GM19193 (cell line): ENCODE measurements around the gene SERPINC1.

Source experiments
- POLR2A ChIP-seq: IDR thresholded peaks from 4 replicates; pipeline ENCODE4 v1.6.1; 2011; ENCODE audit not compliant: insufficient read depth, insufficient read length; ENCODE audit errors: extremely low read depth

The SERPINC1 gene

DNA sequence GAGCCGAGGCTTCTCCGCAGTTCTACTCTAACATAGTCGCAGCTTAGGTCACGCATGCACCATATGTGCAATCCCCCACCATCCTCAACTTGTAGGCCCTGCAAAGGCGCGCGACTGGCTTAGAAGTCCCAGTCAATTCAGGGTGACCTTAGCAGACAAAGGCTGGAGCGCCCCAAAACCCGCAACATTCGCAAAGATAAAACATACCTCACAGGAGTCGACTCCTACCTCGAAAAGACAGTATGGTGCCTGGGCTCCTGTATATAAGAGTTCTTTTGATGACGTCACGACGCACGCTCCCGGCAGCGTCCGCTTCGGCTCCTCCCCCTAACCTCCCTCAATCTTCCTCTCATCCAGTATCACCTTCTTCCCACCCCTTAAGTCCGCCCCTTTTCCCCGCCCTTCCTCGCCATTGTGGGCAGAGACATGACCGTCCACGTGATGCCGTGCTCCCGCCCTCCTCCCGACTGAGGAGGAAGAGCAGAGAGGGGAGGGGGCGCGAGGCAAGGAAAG, 49.3 kb downstream of the SERPINC1 start, which contains the start of gene GAS5:
Gene GAS5, minus strand, starts transcription at position 237 of the 513 bp plus-strand sequence.
- TF ChIP-seq POLR2A = peak; percentile 100

- TF ChIP-seq POLR2A = no peak
Measured at GRCh38 chr1:173867141-173867752, 49.9 kb downstream of the SERPINC1 start.

DNA sequence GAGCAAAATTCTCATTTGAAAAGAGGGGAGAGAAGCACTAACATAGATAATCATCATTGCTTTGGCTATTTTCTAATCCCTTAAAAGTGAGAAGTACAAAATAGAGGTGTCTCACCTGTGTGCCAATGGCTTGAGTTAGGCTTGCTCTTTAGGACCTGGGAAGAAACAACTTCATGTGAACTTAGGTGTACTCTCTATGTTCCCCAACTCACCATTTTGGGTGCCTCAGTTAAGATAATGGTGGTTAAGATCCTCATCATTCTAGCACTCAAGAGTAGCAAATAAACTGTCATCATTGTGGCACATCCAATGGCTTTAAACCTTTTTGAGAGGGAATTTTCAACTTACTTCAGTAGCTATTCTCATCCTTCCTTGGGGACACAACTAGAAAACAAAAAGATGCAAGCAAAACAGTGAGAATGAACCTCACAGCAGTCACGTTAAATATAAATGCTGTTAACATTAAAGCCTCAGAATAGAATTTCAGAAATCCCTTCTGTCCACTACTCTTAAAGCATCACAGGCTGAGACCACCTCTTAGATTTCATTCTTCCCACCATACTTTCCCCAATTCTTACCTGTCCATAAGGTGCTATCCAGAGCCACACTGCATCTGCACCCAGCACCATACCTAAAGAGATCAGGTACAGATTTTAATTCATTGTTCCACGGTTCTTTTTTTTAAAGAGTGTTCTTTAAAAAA, 50.6 kb downstream of the SERPINC1 start:
- no peak for TF ChIP-seq POLR2A

DNA sequence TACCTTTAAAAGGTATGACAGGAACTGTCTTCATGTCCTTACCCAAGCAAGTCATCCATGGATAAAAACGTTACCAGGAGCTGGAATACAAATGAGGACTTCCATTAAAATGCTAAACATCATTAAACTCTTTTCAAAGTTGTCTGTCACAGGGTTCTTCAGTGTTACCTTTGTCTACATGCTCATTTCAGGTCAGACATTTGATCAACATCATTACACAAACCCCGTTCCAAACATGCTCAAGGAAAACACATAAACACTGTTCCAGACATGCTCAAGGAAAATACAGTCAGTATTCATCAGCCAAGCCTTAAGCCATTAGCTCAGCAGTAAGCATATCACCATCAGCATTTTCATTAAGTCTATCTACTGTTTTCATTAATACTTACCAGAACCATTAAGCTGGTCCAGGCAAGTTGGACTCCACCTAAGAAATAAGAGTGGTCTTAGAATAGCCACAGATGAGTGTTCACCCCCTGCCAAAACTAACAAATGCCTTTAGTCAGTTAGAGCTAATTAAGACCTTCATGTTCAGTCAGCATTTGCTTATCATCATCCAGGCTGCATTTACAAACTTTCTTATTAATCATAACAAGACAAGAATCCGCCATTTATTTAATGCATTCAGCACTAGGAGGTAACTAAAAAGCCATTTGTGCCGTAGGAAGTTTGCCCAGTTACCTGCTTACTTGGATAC, 51.5 kb downstream of the SERPINC1 start:
- no peak for TF ChIP-seq POLR2A

DNA sequence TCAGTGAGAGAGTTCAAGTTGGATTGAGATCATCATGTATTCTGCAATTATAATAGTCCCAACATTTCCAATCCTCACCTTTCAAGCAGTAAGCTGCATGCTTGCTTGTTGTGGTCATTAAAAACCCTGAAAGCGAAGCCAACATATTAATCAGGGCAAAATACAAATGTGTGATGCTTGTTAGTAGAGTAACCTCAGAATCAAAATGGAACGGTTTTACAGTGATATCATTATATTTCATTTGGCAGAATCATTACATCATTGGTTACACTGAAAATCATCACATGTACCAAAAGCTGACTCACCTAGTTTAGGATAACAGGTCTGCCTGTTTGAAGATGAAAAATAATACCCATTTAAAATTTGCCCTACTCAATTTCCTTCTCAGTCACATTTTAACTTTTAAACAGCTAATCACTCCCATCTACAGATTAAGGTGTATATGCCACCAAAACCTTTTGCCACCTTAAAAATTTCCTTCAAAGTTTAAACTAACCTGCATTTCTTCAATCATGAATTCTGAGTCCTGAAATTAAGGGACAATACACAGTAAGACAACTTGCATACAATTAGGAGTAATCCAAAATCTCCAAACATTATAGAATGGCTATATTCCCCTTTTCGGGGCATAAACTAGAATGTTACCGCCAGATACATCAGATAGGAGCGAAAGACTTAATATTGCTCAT, 52.8 kb downstream of the SERPINC1 start:
- TF ChIP-seq POLR2A = no peak

DNA sequence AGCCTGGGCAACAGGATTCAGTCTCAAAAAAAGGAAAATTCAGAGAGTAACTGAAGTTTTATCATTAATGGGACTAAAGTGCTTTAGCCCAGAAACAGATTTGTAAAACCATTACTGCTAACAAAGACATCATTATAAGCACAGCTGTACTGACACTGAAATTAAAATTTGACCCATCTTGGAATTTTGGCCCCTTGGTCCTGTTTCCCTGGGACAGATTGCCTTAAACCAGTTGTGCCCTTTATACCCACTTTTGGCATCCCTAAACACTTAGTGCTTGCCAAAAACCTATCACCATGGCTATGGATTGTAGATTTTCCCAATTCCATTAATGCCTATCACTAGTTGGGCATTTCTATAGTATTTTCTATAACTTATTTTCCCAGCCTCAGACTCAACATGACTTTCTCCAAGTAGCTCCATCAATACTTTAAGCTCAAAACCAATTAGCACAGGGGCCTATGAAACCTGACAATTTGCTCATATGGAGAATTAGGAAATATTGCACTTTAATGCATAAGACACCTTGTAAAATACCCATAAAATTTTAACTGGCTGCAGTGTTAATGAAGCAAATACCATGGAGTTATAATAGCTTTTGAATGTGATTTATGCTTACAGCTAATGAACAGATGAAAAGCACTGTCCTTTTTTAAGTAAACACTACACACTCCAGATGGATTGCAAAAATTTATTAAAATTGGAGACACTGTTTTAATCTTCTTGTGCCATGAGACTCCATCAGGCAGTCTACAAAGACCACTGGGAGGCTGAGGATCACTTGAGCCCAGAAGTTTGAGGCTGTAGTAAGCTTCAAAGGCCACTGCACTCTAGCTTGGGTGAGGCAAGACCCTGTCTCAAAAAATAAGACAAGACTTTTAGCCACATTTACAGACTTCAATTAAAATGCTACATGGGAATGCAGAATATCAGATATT, 53.6 kb downstream of the SERPINC1 start:
- peak; percentile 35 for TF ChIP-seq POLR2A

GRCh38 chr1:173862769-173863223, 54.3 kb downstream of the SERPINC1 start:
- no peak for TF ChIP-seq POLR2A

- peak; percentile 52 for TF ChIP-seq POLR2A
Measured at GRCh38 chr1:173862146-173862768, 54.9 kb downstream of the SERPINC1 start.

DNA sequence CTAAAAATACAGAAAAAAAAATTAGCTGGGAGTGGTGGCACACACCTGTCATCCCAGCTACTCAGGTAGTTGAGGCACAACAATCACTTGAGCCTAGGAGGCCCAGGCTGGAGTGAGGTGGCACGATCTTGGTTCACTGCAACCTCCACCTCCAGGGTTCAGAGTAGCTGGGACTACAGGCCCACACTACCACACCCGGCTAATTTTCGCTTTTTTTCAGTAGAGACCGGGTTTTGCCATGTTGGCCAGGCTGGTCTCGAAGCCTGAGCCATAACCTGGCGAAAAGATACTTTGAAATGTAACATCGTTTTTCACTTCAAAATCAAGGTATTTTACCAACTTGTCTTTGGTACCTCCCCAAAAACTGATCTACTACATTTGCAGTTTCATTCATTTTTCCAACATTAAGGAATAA, 55.4 kb downstream of the SERPINC1 start:
- TF ChIP-seq POLR2A = no peak

GRCh38 chr1:173860065-173860464, 57.1 kb downstream of the SERPINC1 start:
- no peak for TF ChIP-seq POLR2A

- no peak for TF ChIP-seq POLR2A
Measured at GRCh38 chr1:173857363-173857917, 59.7 kb downstream of the SERPINC1 start.

DNA sequence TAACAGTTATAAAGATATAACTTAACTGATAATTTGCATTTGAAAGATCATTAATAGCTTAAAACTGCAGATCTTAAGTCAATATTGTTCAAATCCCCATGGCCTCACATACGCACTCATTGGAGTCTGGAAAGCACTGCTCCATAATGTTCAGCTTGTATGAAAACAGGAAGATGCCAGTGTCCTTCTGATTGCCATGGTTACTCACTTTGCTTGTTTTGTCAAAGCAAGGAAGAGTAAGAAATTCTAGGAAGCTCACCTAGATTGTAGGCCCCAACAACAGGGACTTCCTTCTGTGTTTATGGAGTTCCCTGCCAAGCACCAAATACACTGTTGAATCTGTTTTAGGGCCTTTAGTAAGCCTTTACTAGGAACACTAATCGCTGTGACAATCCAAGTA, 60.2 kb downstream of the SERPINC1 start:
- no peak for TF ChIP-seq POLR2A

- no peak for TF ChIP-seq POLR2A
Measured at GRCh38 chr1:173856014-173856413, 61.1 kb downstream of the SERPINC1 start.
